Suprapubic skin (tissue), 4 donors: ENCODE measurements around the gene SLC6A1. TPM values are rescaled to one million over a fixed set of nuclear protein-coding genes. Genes with fewer than 3 reads are reported as not detected.

ENCODE experiments used
- DNase-seq, 2 donors: peaks; one replicate each; pipeline ENCODE4 v3.0.0-alpha.2; 2019; ENCODE audit warnings: low spot score in 2 of 2
- H3K27ac ChIP-seq: fragments of 200-600 bp; sonication (generic); one replicate; pipeline ENCODE4 v1.5.1; 2019
- H3K27me3 ChIP-seq: fragments of 200-600 bp; sonication (generic); one replicate; pipeline ENCODE4 v1.5.1; 2019
- H3K36me3 ChIP-seq: fragments of 200-600 bp; sonication (generic); one replicate; pipeline ENCODE4 v1.5.1; 2019
- H3K4me1 ChIP-seq: fragments of 200-600 bp; sonication (generic); one replicate; pipeline ENCODE4 v1.5.1; 2019
- H3K4me3 ChIP-seq: fragments of 200-600 bp; sonication (generic); one replicate; pipeline ENCODE4 v1.5.1; 2019; ENCODE audit warnings: mild to moderate bottlenecking
- H3K9me3 ChIP-seq: fragments of 200-600 bp; sonication (generic); one replicate; pipeline ENCODE4 v1.5.1; 2019
- CTCF ChIP-seq, 2 donors: fragments of 200-600 bp in 1 of 2; fragments of 450-650 bp in 1 of 2; sonication (generic) in 1 of 2; IDR thresholded peaks; one replicate each; pipeline ENCODE4 v1.5.1; 2016 to 2019; ENCODE audit warnings: antibody characterized with exemption in 2 of 2, mild to moderate bottlenecking in 1 of 2, moderate library complexity in 1 of 2
- EP300 ChIP-seq: sonication (generic); formaldehyde crosslinking; IDR thresholded peaks from one replicate; pipeline ENCODE4 v1.6.1; 2017; ENCODE audit warnings: antibody characterized with exemption
- POLR2A ChIP-seq, 2 donors: fragments of 450-650 bp; IDR thresholded peaks; one replicate each; pipeline ENCODE4 v1.6.1; 2017; ENCODE audit warnings: antibody characterized with exemption in 2 of 2, mild to moderate bottlenecking in 2 of 2, moderate library complexity in 2 of 2
- POLR2AphosphoS5 ChIP-seq, 3 donors: sonication (generic); formaldehyde crosslinking; IDR thresholded peaks; one replicate each; pipeline ENCODE4 v1.6.1; 2017; ENCODE audit warnings: antibody characterized with exemption in 3 of 3
- WGBS: methylation state at CpG from one replicate; pipeline ENCODE4 v1.1.5; 2018; 5-methylcytosine and 5-hydroxymethylcytosine counted together
- total RNA-seq, 4 donors: library from RNA; depleted of rRNA; stranded (reverse); fragments of >200 nt; gene quantifications; one replicate each; pipeline ENCODE4 v1.1.0, GENCODE V29; 2016

SLC6A1 gene
- total RNA-seq, 4 donors from 2014 or later, result 0.96 to 13.0 (median 4.3) TPM

- no peak for TF ChIP-seq POLR2A (IDR thresholded peaks at IDR 0.05)
- no peak for TF ChIP-seq EP300
- no peak for TF ChIP-seq CTCF (IDR thresholded peaks at IDR 0.05)
- no peak for TF ChIP-seq POLR2AphosphoS5 (IDR thresholded peaks at IDR 0.05)
- H3K27ac ChIP-seq, result no peak overlapping the region
- no peaks in the 10 kb centered on the region for H3K9me3 ChIP-seq
- 76% methylated on average over 2 of the region's 2 CpGs for WGBS
- H3K4me3 ChIP-seq, result no peak overlapping the region
- peaks cover 11% of the 10 kb centered on the region for H3K27me3 ChIP-seq
- H3K4me1 ChIP-seq, result no peaks in the 10 kb centered on the region
- no peak for DNase-seq
- H3K36me3 ChIP-seq, result no peaks in the 10 kb centered on the region
Observed at GRCh38 chr3:10961921-10962320, 30.6 kb upstream of the SLC6A1 start.

- H3K9me3 ChIP-seq, result no peaks in the 10 kb centered on the region
- no peaks in the 10 kb centered on the region for H3K36me3 ChIP-seq
- 60% methylated on average over 5 of the region's 5 CpGs for WGBS
- H3K4me1 ChIP-seq, result no peaks in the 10 kb centered on the region
- H3K4me3 ChIP-seq, result no peak overlapping the region
- DNase-seq, result no peak
- TF ChIP-seq POLR2AphosphoS5 (IDR thresholded peaks at IDR 0.05) (no peak), POLR2A (IDR thresholded peaks at IDR 0.05) (no peak), EP300 (no peak), CTCF (IDR thresholded peaks at IDR 0.05) (no peak)
- H3K27ac ChIP-seq, result no peak overlapping the region
- H3K27me3 ChIP-seq, result peaks cover 15% of the 10 kb centered on the region
Observed at GRCh38 chr3:10962481-10963036, 30.0 kb upstream of the SLC6A1 start.

GRCh38 chr3:10964537-10965167 is 27.9 kb upstream of the SLC6A1 start:
- Histone ChIP-seq H3K9me3 (no peaks in the 10 kb centered on the region), H3K4me3 (no peak overlapping the region), H3K4me1 (no peaks in the 10 kb centered on the region), H3K36me3 (no peaks in the 10 kb centered on the region), H3K27me3 (peaks cover 15% of the 10 kb centered on the region), H3K27ac (no peak overlapping the region)
- TF ChIP-seq EP300 (no peak), CTCF (IDR thresholded peaks at IDR 0.05) (no peak), POLR2AphosphoS5 (IDR thresholded peaks at IDR 0.05) (no peak), POLR2A (IDR thresholded peaks at IDR 0.05) (no peak)
- WGBS, result 54% methylated on average over 6 of the region's 6 CpGs
- DNase-seq, result no peak

GRCh38 chr3:10968401-10968800 is 24.1 kb upstream of the SLC6A1 start:
- Histone ChIP-seq H3K4me3 (no peak overlapping the region), H3K27ac (no peak overlapping the region), H3K9me3 (no peaks in the 10 kb centered on the region), H3K4me1 (no peaks in the 10 kb centered on the region), H3K36me3 (no peaks in the 10 kb centered on the region), H3K27me3 (peaks cover 33% of the 10 kb centered on the region)
- no peak for TF ChIP-seq EP300
- no peak for TF ChIP-seq CTCF (IDR thresholded peaks at IDR 0.05)
- no peak for TF ChIP-seq POLR2AphosphoS5 (IDR thresholded peaks at IDR 0.05)
- no peak for TF ChIP-seq POLR2A (IDR thresholded peaks at IDR 0.05)
- DNase-seq, result no peak
- 30% methylated on average over 3 of the region's 4 CpGs for WGBS

GRCh38 chr3:10970306-10970960 is 22.1 kb upstream of the SLC6A1 start:
- Histone ChIP-seq H3K9me3 (no peaks in the 10 kb centered on the region), H3K4me1 (no peaks in the 10 kb centered on the region), H3K27ac (no peak overlapping the region), H3K4me3 (no peak overlapping the region), H3K36me3 (no peaks in the 10 kb centered on the region), H3K27me3 (peaks cover 36% of the 10 kb centered on the region)
- no peak for DNase-seq
- TF ChIP-seq POLR2A (IDR thresholded peaks at IDR 0.05), result no peak
- no peak for TF ChIP-seq EP300
- TF ChIP-seq POLR2AphosphoS5 (IDR thresholded peaks at IDR 0.05), result no peak
- no peak for TF ChIP-seq CTCF (IDR thresholded peaks at IDR 0.05)
- 71% methylated on average over 3 of the region's 5 CpGs for WGBS
